Erythroblast (primary cell): ENCODE measurements around the gene SUGCT.

ENCODE experiments used
- GATA1 ChIP-seq: IDR thresholded peaks from 2 replicates; pipeline ENCODE4 v1.6.1; 2011; ENCODE audit warnings: low read depth, mild to moderate bottlenecking, control low read depth, low read length, moderate library complexity
- POLR2A ChIP-seq: IDR thresholded peaks from 2 replicates; pipeline ENCODE4 v1.6.1; 2011; ENCODE audit warnings: mild to moderate bottlenecking, low read length

DNA sequence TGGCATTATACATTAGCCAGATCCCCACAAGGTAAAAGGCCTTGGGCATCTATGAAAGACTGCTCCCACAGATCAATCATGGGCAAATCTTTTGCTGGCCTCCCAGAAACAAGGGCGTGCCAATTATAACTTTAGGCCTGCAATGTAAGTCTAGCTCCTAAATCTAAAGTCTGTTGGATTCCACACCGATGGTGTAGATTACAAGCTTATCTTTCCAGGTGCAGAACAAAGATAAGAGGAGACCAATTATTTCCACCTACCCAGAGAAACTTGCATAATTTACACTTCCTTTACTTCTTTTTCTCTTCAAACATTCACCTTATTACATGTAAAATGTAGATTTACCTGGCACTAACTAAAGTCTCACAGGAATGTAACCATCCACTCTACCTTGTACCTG lies 713.1 kb downstream of the SUGCT start:
- TF ChIP-seq POLR2A (no peak), GATA1 (no peak)
